Chondrocyte (in vitro differentiated cells): ENCODE measurements around the gene RGMA. TPM values are rescaled to one million over a fixed set of nuclear protein-coding genes. Genes with fewer than 3 reads are reported as not detected.
A peak's percentile ranks its signal among the peaks of the same experiment; 100 is the strongest.

Experiments used
- DNase-seq: peaks from one replicate; pipeline ENCODE4 v3.0.0; 2021; ENCODE audit warnings: mixed read lengths, low spot score
- H3K27ac Mint-ChIP-seq: one replicate; pipeline ENCODE4 v1.8.0; 2021; ENCODE audit warnings: mild to moderate bottlenecking, moderate library complexity, mixed read lengths; ENCODE audit not compliant: unreplicated experiment
- H3K27me3 Mint-ChIP-seq: 2 replicates; pipeline ENCODE4 v1.8.0; 2021; ENCODE audit warnings: low read depth, mixed read lengths
- H3K36me3 Mint-ChIP-seq: 2 replicates; pipeline ENCODE4 v1.8.0; 2021; ENCODE audit warnings: low read depth, mixed read lengths
- H3K4me1 Mint-ChIP-seq: 2 replicates; pipeline ENCODE4 v1.8.0; 2021; ENCODE audit warnings: low read depth, mild to moderate bottlenecking, mixed read lengths
- H3K4me3 Mint-ChIP-seq: one replicate; pipeline ENCODE4 v1.8.0; 2021; ENCODE audit warnings: mild to moderate bottlenecking, moderate library complexity, mixed read lengths; ENCODE audit not compliant: unreplicated experiment
- H3K9me3 Mint-ChIP-seq: 2 replicates; pipeline ENCODE4 v1.8.0; 2021; ENCODE audit warnings: low read depth, mixed read lengths
- CTCF ChIP-seq: fragments of 200-600 bp; sonication (generic); IDR thresholded peaks from 2 replicates; pipeline ENCODE4 v1.5.0; 2021; ENCODE audit warnings: antibody characterized with exemption, mild to moderate bottlenecking, moderate library complexity
- total RNA-seq: library from RNA; stranded (reverse); gene quantifications from 3 replicates; pipeline ENCODE4 v1.2.1, GENCODE V29; 2021

Gene RGMA
- total RNA-seq, 1 donor from 2014 or later: 13.0 TPM

DNA sequence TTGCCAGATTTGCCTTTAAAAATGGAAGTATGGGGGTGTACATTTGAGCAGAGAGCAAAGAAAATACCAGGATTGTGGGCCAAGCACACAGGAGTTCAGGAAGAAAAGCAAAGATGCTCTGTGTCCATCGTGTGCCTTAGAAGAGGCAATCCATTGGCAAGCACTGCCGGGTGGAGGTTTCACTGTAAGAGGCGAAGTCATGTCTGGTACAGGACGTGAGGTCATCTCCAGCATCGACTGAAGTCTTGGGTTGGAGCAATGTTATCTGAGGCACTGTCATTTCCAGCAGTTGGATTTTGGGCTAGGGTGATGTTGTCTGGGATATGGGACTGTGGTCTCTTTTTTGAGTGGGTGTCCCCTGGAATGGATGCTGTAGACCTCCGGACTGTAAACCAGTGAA, 4.8 kb upstream of the RGMA start:
- Mint-ChIP-seq H3K9me3 (no peaks in the 10 kb centered on the region), H3K36me3 (no peaks in the 10 kb centered on the region), H3K27me3 (peaks cover 2% of the 10 kb centered on the region), H3K4me3 (no peak overlapping the region), H3K4me1 (peaks cover 10% of the 10 kb centered on the region), H3K27ac (no peak overlapping the region)
- TF ChIP-seq CTCF: no peak
- no peak for DNase-seq

DNA sequence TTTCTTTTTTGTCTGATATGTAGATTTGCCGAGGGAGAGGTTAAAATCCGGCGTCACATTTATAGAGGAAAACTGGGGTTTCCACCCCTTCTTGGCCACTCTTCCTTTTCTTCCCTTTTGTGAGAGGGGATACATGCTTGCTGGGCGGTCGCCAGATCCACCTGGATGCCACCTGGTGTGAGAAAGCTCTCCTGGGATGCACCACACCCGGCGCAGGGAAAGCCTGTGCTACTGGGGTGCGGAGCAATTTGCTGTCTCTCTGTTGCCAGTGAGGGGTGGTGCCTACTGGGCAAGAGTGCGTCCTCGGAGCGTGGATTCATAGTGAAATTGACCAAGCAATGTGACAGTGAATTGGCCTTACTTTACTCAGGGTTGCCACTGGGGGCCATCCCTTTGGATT, 2.5 kb upstream of the RGMA start:
- Mint-ChIP-seq H3K27me3 (peaks cover 9% of the 10 kb centered on the region), H3K4me1 (peaks cover 28% of the 10 kb centered on the region), H3K9me3 (no peaks in the 10 kb centered on the region), H3K36me3 (no peaks in the 10 kb centered on the region), H3K4me3 (no peak overlapping the region), H3K27ac (no peak overlapping the region)
- no peak for TF ChIP-seq CTCF
- DNase-seq: no peak

DNA sequence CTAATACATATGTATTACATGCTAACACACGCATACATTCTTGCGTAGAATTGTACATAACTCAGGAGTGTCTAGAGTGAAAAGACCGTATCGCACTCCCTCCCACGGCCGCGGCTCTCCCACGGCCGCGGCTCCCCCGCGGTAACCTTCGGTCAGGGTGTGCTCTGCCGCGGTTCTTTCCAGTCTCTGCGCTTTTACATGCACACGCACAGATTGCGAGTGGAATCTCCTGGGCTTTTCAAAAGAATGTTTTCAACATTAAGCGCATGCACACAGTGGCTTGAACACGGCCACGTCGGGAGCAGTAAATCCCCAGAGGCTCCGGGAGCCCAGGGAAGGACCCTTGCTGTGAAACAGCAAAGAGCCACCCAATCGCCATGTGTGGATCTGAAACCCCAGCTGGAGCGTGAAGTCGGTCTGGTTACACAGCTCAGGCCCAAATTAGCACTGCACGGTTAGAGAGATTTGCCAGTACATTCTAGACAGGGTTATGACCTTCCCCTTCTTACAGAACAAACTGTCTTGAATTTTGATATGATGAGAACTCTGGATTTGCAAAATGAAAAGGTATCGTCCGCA, 805 bp upstream of the RGMA start:
- no peak for DNase-seq
- Mint-ChIP-seq H3K27me3 (peaks cover 16% of the 10 kb centered on the region), H3K4me3 (peak overlapping the region; percentile 70), H3K36me3 (peaks cover 2% of the 10 kb centered on the region), H3K4me1 (peaks cover 30% of the 10 kb centered on the region), H3K27ac (no peak overlapping the region), H3K9me3 (no peaks in the 10 kb centered on the region)
- no peak for TF ChIP-seq CTCF

- Mint-ChIP-seq H3K9me3 (no peaks in the 10 kb centered on the region), H3K27me3 (peaks cover 21% of the 10 kb centered on the region), H3K36me3 (peaks cover 2% of the 10 kb centered on the region), H3K4me1 (peaks cover 30% of the 10 kb centered on the region), H3K4me3 (peak overlapping the region; percentile 77), H3K27ac (peak overlapping the region; percentile 28)
- no peak for DNase-seq
- TF ChIP-seq CTCF: peak; percentile 70
These were observed 621 bp downstream of the RGMA start for GRCh38 chr15:93088200-93088980.

GRCh38 chr15:93087825-93088199, 1.2 kb downstream of the RGMA start:
- Mint-ChIP-seq H3K27me3 (peaks cover 24% of the 10 kb centered on the region), H3K27ac (no peak overlapping the region), H3K4me1 (peaks cover 30% of the 10 kb centered on the region), H3K9me3 (no peaks in the 10 kb centered on the region), H3K36me3 (peaks cover 2% of the 10 kb centered on the region), H3K4me3 (peak overlapping the region; percentile 77)
- TF ChIP-seq CTCF: peak; percentile 95
- no peak for DNase-seq
